ENCODE measurements around the gene TAF3.

DNA sequence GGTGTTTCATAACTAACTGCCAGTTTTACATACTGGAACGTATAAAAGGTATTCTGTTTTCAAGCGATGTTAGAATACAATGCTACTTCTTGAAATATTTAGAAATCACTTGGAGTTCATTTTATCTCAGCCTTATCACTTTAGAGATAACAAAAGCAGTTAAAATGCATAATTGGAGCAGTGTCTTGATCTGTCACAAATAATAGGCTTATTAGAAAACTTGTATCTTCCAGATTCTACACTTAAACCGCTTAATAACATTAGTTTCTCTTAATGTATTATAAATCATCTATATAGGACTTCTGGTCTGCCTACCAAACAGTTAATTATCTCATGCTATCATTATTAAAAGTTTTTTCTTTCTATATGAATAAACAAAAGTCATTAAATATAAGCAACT lies 104.4 kb downstream of the TAF3 start:
- TF ChIP-seq CTCF (IDR thresholded peaks at IDR 0.05) (no peak), EZH2 (IDR thresholded peaks at IDR 0.05; ENCODE audit: borderline replicate concordance, insufficient read depth, low read depth, low read length, poor library complexity, severe bottlenecking) (no peak)
